Spleen (tissue), 7 donors: ENCODE data around the gene LCE6A.

Experiments
- CTCF ChIP-seq, 11 experiments: fragments of 200-600 bp in 7 of 11; fragments of 450-650 bp in 4 of 11; sonication (generic) in 4 of 11; IDR thresholded peaks in 8 of 11; conservative IDR thresholded peaks in 3 of 11; 1 replicate in 7 of 11; 2 replicates in 4 of 11; pipeline versions ENCODE4 v1.4.0 to v1.8.0; 2016 to 2021; ENCODE audit warnings: antibody characterized with exemption in 11 of 11, inconsistent platforms in 4 of 11, mild to moderate bottlenecking in 1 of 11
- POLR2A ChIP-seq, 3 donors: fragments of 450-650 bp; IDR thresholded peaks; one replicate each; pipeline ENCODE4 v1.5.1; 2017; ENCODE audit warnings: antibody characterized with exemption in 3 of 3, mild to moderate bottlenecking in 1 of 3
- POLR2AphosphoS5 ChIP-seq, 3 donors: sonication (generic); formaldehyde crosslinking; IDR thresholded peaks; one replicate each; pipeline ENCODE4 v1.5.1; 2017; ENCODE audit warnings: antibody characterized with exemption in 3 of 3
- donor health status: DM: no; HTN: no; CAD: no; lungs with moderate emphysema.
- donor health status: DM: no; HTN: no; CAD: no.
- donor health status: DM: no; HTN: no; CAD: no.

DNA sequence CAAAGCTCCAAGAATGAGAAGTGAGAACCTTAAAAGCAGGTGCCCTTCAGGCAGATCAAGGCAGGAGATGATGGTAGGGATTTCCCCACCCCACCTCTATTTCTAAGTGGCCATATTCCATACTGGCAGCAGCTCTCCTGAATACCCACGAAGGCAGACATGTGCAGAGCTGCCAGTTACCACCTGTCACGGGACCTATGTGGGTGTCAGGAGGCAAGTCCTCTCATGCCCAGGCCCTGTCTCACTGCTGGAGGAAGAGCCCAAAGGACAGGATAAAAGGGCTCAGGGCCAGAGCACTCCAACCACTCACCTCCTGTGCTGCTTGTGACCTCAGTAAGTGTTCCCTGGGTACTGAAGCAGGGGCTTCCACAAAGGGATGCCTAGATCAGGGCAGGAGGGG lies 31.6 kb upstream of the LCE6A start:
- TF ChIP-seq CTCF (IDR thresholded peaks at IDR 0.05 in 8 of 11, conservative IDR thresholded peaks at IDR 0.05 in 3 of 11), result no peak
- no peak for TF ChIP-seq POLR2AphosphoS5 (IDR thresholded peaks at IDR 0.05)
- TF ChIP-seq POLR2A (IDR thresholded peaks at IDR 0.05), result no peak
